K562 (cell line): ENCODE measurements around the gene KLRB1.
"Not testable (repeated sequence)": the region's sequence is repeated elsewhere in the genome, so short reads cannot be mapped to it uniquely, and the experiment has no call there.

Experiments used
- CHD1 ChIP-seq: fragments of 200-600 bp; sonication (generic); IDR thresholded peaks from one replicate; pipeline ENCODE4 v1.6.1; 2012; ENCODE audit warnings: mild to moderate bottlenecking, moderate library complexity, low read length, inconsistent platforms
- EHMT2 ChIP-seq: fragments of 450-650 bp; IDR thresholded peaks from 2 replicates; pipeline ENCODE4 v1.6.1; 2018; ENCODE audit warnings: antibody characterized with exemption
- KLF1 ChIP-seq: fragments of 450-650 bp; IDR thresholded peaks from 2 replicates; pipeline ENCODE4 v1.6.1; 2016; ENCODE audit warnings: missing genetic modification characterization, missing compliant biosample characterization
- MXI1 ChIP-seq: IDR thresholded peaks from 2 replicates; pipeline ENCODE4 v1.6.1; 2011; ENCODE audit warnings: low read depth, mild to moderate bottlenecking, improper control_type of control experiment, low read length
- MYNN ChIP-seq, 2 experiments: sonication (generic); formaldehyde crosslinking in 1 of 2; IDR thresholded peaks; 2 replicates each; pipeline versions ENCODE4 v1.5.0 to v1.6.1; 2016 to 2020; ENCODE audit warnings: antibody characterized with exemption in 1 of 2, missing genetic modification reagents in 1 of 2
- POLR2A ChIP-seq: fragments of 450-650 bp; conservative IDR thresholded peaks from 2 replicates; pipeline ENCODE4 v1.6.1; 2016
- POLR2AphosphoS5 ChIP-seq: IDR thresholded peaks from 2 replicates; pipeline ENCODE4 v1.6.1; 2011; ENCODE audit warnings: mild to moderate bottlenecking, low read depth, low read length, moderate library complexity; ENCODE audit not compliant: control insufficient read depth, insufficient read depth
- SETDB1 ChIP-seq: IDR thresholded peaks from one replicate; pipeline ENCODE4 v1.6.1; 2012; ENCODE audit warnings: low read length, control low read depth, inconsistent platforms
- SLC30A9 ChIP-seq: fragments of 250-450 bp; sonication (Bioruptor Pico); IDR thresholded peaks from 2 replicates; pipeline ENCODE4 v1.8.0; 2022; ENCODE audit warnings: mild to moderate bottlenecking, moderate library complexity
- ZBTB1 ChIP-seq: sonication (generic); formaldehyde crosslinking; IDR thresholded peaks from 2 replicates; pipeline ENCODE4 v1.8.1; 2023; ENCODE audit warnings: missing genetic modification reagents, low read depth, mild to moderate bottlenecking, borderline replicate concordance
- ZNF165 ChIP-seq: fragments of 250-450 bp; sonication (Bioruptor Pico); IDR thresholded peaks from 2 replicates; pipeline ENCODE4 v1.4.0; 2020; ENCODE audit warnings: borderline replicate concordance
- TF ChIP-seq, protein P1 (sequence below), 3 experiments: IDR thresholded peaks in 2 of 3; conservative IDR thresholded peaks in 1 of 3; 2 replicates each; pipeline ENCODE4 v1.5.1; 2011 to 2012; ENCODE audit warnings: low read length in 3 of 3, mild to moderate bottlenecking in 3 of 3, control low read depth in 2 of 3, improper control_type of control experiment in 1 of 3, inconsistent platforms in 1 of 3, low read depth in 1 of 3, mixed read lengths in 1 of 3, moderate library complexity in 1 of 3; ENCODE audit not compliant: insufficient read depth in 2 of 3
- TF ChIP-seq, protein P2 (sequence below): sonication (generic); formaldehyde crosslinking; IDR thresholded peaks from 2 replicates; pipeline ENCODE4 v1.8.1; 2023; ENCODE audit warnings: mild to moderate bottlenecking, missing genetic modification reagents

DNA sequence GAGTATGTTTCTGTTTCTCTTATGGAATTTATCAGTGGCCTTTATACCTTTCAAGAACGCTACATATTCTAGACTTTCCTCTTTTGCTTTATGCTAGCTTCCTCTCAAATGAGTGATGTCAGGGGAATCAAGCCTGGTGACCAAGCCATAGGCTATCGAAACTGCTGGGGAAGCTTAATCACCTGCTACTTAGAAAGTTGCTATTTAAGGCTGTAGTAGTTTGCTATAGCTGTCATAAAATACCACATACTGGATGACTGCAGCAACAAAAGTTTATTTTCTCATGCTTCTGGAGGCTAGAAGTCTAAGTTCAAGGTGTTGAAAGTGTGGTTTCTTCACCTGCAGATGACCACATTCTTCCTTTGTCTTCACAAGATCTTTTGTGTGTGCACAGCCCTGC is 43.3 kb downstream of the KLRB1 start:
- TF ChIP-seq, protein P1, sequence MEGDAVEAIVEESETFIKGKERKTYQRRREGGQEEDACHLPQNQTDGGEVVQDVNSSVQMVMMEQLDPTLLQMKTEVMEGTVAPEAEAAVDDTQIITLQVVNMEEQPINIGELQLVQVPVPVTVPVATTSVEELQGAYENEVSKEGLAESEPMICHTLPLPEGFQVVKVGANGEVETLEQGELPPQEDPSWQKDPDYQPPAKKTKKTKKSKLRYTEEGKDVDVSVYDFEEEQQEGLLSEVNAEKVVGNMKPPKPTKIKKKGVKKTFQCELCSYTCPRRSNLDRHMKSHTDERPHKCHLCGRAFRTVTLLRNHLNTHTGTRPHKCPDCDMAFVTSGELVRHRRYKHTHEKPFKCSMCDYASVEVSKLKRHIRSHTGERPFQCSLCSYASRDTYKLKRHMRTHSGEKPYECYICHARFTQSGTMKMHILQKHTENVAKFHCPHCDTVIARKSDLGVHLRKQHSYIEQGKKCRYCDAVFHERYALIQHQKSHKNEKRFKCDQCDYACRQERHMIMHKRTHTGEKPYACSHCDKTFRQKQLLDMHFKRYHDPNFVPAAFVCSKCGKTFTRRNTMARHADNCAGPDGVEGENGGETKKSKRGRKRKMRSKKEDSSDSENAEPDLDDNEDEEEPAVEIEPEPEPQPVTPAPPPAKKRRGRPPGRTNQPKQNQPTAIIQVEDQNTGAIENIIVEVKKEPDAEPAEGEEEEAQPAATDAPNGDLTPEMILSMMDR (IDR thresholded peaks at IDR 0.05 in 2 of 3, conservative IDR thresholded peaks at IDR 0.05 in 1 of 3; ENCODE audit: insufficient read depth in 2 of 3, low read depth in 1 of 3, low read length in 3 of 3) = not testable (repeated sequence)
- not testable (repeated sequence) for TF ChIP-seq SETDB1; MYNN (IDR thresholded peaks at IDR 0.05); MYNN (CRISPR knock-in tag; IDR thresholded peaks at IDR 0.05); CHD1; EHMT2; ZBTB1 (CRISPR knock-in tag); SLC30A9; POLR2A; MXI1; KLF1 (tag); POLR2AphosphoS5; ZNF165
- TF ChIP-seq, protein P2, sequence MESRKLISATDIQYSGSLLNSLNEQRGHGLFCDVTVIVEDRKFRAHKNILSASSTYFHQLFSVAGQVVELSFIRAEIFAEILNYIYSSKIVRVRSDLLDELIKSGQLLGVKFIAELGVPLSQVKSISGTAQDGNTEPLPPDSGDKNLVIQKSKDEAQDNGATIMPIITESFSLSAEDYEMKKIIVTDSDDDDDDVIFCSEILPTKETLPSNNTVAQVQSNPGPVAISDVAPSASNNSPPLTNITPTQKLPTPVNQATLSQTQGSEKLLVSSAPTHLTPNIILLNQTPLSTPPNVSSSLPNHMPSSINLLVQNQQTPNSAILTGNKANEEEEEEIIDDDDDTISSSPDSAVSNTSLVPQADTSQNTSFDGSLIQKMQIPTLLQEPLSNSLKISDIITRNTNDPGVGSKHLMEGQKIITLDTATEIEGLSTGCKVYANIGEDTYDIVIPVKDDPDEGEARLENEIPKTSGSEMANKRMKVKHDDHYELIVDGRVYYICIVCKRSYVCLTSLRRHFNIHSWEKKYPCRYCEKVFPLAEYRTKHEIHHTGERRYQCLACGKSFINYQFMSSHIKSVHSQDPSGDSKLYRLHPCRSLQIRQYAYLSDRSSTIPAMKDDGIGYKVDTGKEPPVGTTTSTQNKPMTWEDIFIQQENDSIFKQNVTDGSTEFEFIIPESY (CRISPR knock-in tag) = not testable (repeated sequence)
